NCI-H2081 treated with DMSO at 0.1 percent for 48 hours (cell line): ENCODE data around the gene PRKCQ.
"Not testable (repeated sequence)": the region's sequence is repeated elsewhere in the genome, so short reads cannot be mapped to it uniquely, and the experiment has no call there.

Experiments
- DNase-seq: peaks from one replicate; lab custom pipeline; 2025; lab: John Stamatoyannopoulos, UW

Gene PRKCQ

GRCh38 chr10:6384031-6384430 lies 196.0 kb downstream of the PRKCQ start:
- no peak for DNase-seq

GRCh38 chr10:6383096-6383812 lies 196.8 kb downstream of the PRKCQ start:
- no peak for DNase-seq

- no peak for DNase-seq
Observed at GRCh38 chr10:6382081-6382480, 198.0 kb downstream of the PRKCQ start.

GRCh38 chr10:6380478-6380877 lies 199.6 kb downstream of the PRKCQ start:
- not testable (repeated sequence) for DNase-seq

GRCh38 chr10:6379015-6379776 lies 200.9 kb downstream of the PRKCQ start:
- no peak for DNase-seq
